K562 (cell line): ENCODE measurements around the gene EIPR1. TPM values are rescaled to one million over a fixed set of nuclear protein-coding genes. Genes with fewer than 3 reads are reported as not detected.

Experiments used
- CBX1 ChIP-seq: sonication (generic); IDR thresholded peaks from 2 replicates; pipeline ENCODE4 v1.6.1; 2016; ENCODE audit warnings: antibody characterized with exemption, low read depth, mild to moderate bottlenecking
- CEBPG ChIP-seq, 3 experiments: fragments of 200-800 bp in 1 of 3; sonication (Bioruptor generic) in 1 of 3; sonication (generic) in 1 of 3; formaldehyde crosslinking in 1 of 3; IDR thresholded peaks in 2 of 3; conservative IDR thresholded peaks in 1 of 3; 2 replicates each; pipeline versions ENCODE4 v1.6.1 to v1.8.0; 2016 to 2022; ENCODE audit warnings: missing compliant biosample characterization in 2 of 3, missing genetic modification characterization in 2 of 3, mild to moderate bottlenecking in 1 of 3, missing genetic modification reagents in 1 of 3
- CHCHD3 ChIP-seq: fragments of 250-450 bp; sonication (Bioruptor Pico); IDR thresholded peaks from 2 replicates; pipeline ENCODE4 v2.1.2; 2022; ENCODE audit warnings: mild to moderate bottlenecking
- ELF2 ChIP-seq: fragments of 250-450 bp; sonication (Bioruptor Pico); IDR thresholded peaks from 2 replicates; pipeline ENCODE4 v1.5.0; 2021; ENCODE audit warnings: mild to moderate bottlenecking
- ELF4 ChIP-seq: fragments of 450-650 bp; formaldehyde crosslinking; IDR thresholded peaks from 2 replicates; pipeline ENCODE4 v1.4.0; 2022; ENCODE audit warnings: missing genetic modification characterization
- KDM2B ChIP-seq: fragments of 250-450 bp; sonication (Bioruptor Pico); IDR thresholded peaks from 2 replicates; pipeline ENCODE4 v1.8.0; 2021; ENCODE audit warnings: mild to moderate bottlenecking, moderate library complexity
- MTA3 ChIP-seq: fragments of 450-650 bp; formaldehyde crosslinking; IDR thresholded peaks from 2 replicates; pipeline ENCODE4 v1.6.1; 2017; ENCODE audit warnings: mild to moderate bottlenecking, borderline replicate concordance
- NCOA1 ChIP-seq: fragments of 450-650 bp; IDR thresholded peaks from 2 replicates; pipeline ENCODE4 v1.6.1; 2016; ENCODE audit warnings: low read depth
- NFRKB ChIP-seq: fragments of 450-650 bp; IDR thresholded peaks from 2 replicates; pipeline ENCODE4 v1.6.1; 2016; ENCODE audit warnings: low read depth
- NFYB ChIP-seq: IDR thresholded peaks from 2 replicates; pipeline ENCODE4 v1.6.1; 2011; ENCODE audit warnings: mild to moderate bottlenecking, moderate library complexity; ENCODE audit not compliant: insufficient read length; ENCODE audit errors: extremely low read depth
- PRPF4 ChIP-seq: fragments of 200-400 bp; formaldehyde crosslinking; IDR thresholded peaks from one replicate; pipeline ENCODE4 v1.6.1; 2017; ENCODE audit warnings: low read length, low read depth, mild to moderate bottlenecking; ENCODE audit not compliant: insufficient read depth, poor library complexity, severe bottlenecking
- SIN3B ChIP-seq: fragments of 450-650 bp; IDR thresholded peaks from 2 replicates; pipeline ENCODE4 v1.6.1; 2017; ENCODE audit warnings: low read depth, mild to moderate bottlenecking, moderate library complexity
- TCF3 ChIP-seq: sonication (generic); formaldehyde crosslinking; IDR thresholded peaks from 2 replicates; pipeline ENCODE4 v1.4.0; 2020; ENCODE audit warnings: mild to moderate bottlenecking, missing genetic modification reagents
- TRIM24 ChIP-seq, 2 experiments: fragments of 450-650 bp; IDR thresholded peaks; 2 replicates each; pipeline ENCODE4 v1.6.1; 2016
- ZBTB40 ChIP-seq, 2 experiments: fragments of 450-650 bp in 1 of 2; sonication (generic) in 1 of 2; formaldehyde crosslinking in 1 of 2; IDR thresholded peaks; 2 replicates each; pipeline versions ENCODE4 v1.7.1 to v1.9.0; 2016 to 2022; ENCODE audit warnings: inconsistent platforms in 1 of 2, mild to moderate bottlenecking in 1 of 2, missing genetic modification reagents in 1 of 2
- ZNF740 ChIP-seq, 3 experiments: fragments of 200-800 bp in 1 of 3; sonication (Bioruptor generic) in 1 of 3; sonication (generic) in 1 of 3; formaldehyde crosslinking in 1 of 3; IDR thresholded peaks; 2 replicates each; pipeline versions ENCODE4 v1.6.1 to v1.8.0; 2016 to 2022; ENCODE audit warnings: mild to moderate bottlenecking in 2 of 3, missing compliant biosample characterization in 2 of 3, missing genetic modification characterization in 2 of 3, missing genetic modification reagents in 1 of 3
- polyA plus RNA-seq, 8 experiments: library from polyadenylated mRNA; depleted of rRNA in 4 of 8; stranded (reverse) in 5 of 8; unstranded in 3 of 8; fragments of >200 nt; fragmentation: Nextera tagmentation in 2 of 8; fragmentation: Illumina TruSeq in 1 of 8; extraction: Ambion mirVana in 2 of 8; extraction: Trizol in 1 of 8; gene quantifications; 2 replicates each; pipeline versions ENCODE4 v1.2.1 to v1.2.3, GENCODE V29; 2011 to 2014; ENCODE audit warnings: inconsistent platforms in 1 of 8, missing spikeins in 1 of 8
- total RNA-seq, 7 experiments: library from RNA; depleted of rRNA in 6 of 7; stranded (reverse); fragments of >200 nt in 6 of 7; fragmentation: Illumina TruSeq in 2 of 7; extraction: Trizol in 2 of 7; gene quantifications; 2 replicates each; pipeline versions ENCODE4 v1.2.1 to v1.2.3, GENCODE V29; 2011 to 2021; ENCODE audit warnings: low replicate concordance in 1 of 7

Gene EIPR1
- total and polyA plus RNA-seq, 9 of the 15 experiments (the other 6 are each of a cell fraction or from before 2014, with no cell fraction given), result 19.9 to 54.4 (median 35.9) TPM

- TF ChIP-seq NFRKB (0 out of 2 replicates have a peak, but pooled peaks have one; percentile 32), KDM2B (CRISPR knock-in tag) (0 out of 2 replicates have a peak, but pooled peaks have one; percentile 22), CHCHD3 (CRISPR knock-in tag) (no peak), PRPF4 (no peak), SIN3B (peak; percentile 89; the same call in 1 of the 2 replicates), NFYB (no peak), TCF3 (CRISPR knock-in tag) (0 out of 2 replicates have a peak, but pooled peaks have one; percentile 4), MTA3 (peak; percentile 78; the same call in 1 of the 2 replicates), CBX1 (peak; percentile 85), TRIM24 (IDR thresholded peaks at IDR 0.05) (peak in 1 of 2 experiments; percentile 72; a peak in 2 of 4 replicates), ELF2 (CRISPR knock-in tag) (peak; percentile 70), NCOA1 (peak; percentile 74; the same call in 1 of the 2 replicates), ZNF740 (CRISPR knock-in tag; IDR thresholded peaks at IDR 0.05) (0 out of 2 replicates have a peak, but pooled peaks have one; percentile 52), ZNF740 (tag; IDR thresholded peaks at IDR 0.05) (no peak), CEBPG (CRISPR knock-in tag; IDR thresholded peaks at IDR 0.05) (no peak), CEBPG (tag; conservative IDR thresholded peaks at IDR 0.05 in 1 of 2, IDR thresholded peaks at IDR 0.05 in 1 of 2) (peak in 1 of 2 experiments; percentile 41; a peak in 1 of 4 replicates), ZBTB40 (IDR thresholded peaks at IDR 0.05) (peak; percentile 97), ZBTB40 (CRISPR knock-in tag; IDR thresholded peaks at IDR 0.05) (no peak), ELF4 (CRISPR knock-in tag) (0 out of 2 replicates have a peak, but pooled peaks have one; percentile 5)
These were observed 2.3 kb upstream of the EIPR1 start, which contains the start of gene TRAPPC12 (continued) for GRCh38 chr2:3379647-3380534.
